ENCODE results near the gene ARMC3. TPM values are rescaled to one million over a fixed set of nuclear protein-coding genes. Genes with fewer than 3 reads are reported as not detected.

Gene ARMC3
- total RNA-seq, 1 experiment from 2014 or later, result not detected

- no peak for TF ChIP-seq CTCF (conservative IDR thresholded peaks at IDR 0.05; ENCODE audit: low read depth, low read length)
- TF ChIP-seq EZH2 (IDR thresholded peaks at IDR 0.05; ENCODE audit: borderline replicate concordance, low read depth, low read length, poor library complexity, severe bottlenecking), result no peak
- ChIA-PET CTCF (no interaction called here), POLR2A (ENCODE audit: low non-redundant PET) (no interaction called here)
- no peak overlapping the region for H3K4me3 ChIP-seq (ENCODE audit: low read depth, low read length, poor library complexity, severe bottlenecking)
- intact Hi-C loops (cut with micrococcal nuclease; ENCODE audit: unreplicated experiment), result no loop called here
- H3K27ac ChIP-seq (ENCODE audit: low read depth, low read length, poor library complexity, severe bottlenecking), result no peak overlapping the region
- no peak for DNase-seq (ENCODE audit: low spot score)
- no peaks in the 10 kb centered on the region for H3K9me3 ChIP-seq (ENCODE audit: low read depth, low read length, poor library complexity, severe bottlenecking)
- H3K4me1 ChIP-seq (ENCODE audit: insufficient read depth, low read length, poor library complexity, severe bottlenecking), result peaks cover 10% of the 10 kb centered on the region
- H3K36me3 ChIP-seq (ENCODE audit: insufficient read depth, low read length, poor library complexity, severe bottlenecking), result no peaks in the 10 kb centered on the region
- no TSS peak for BruUV-seq (replicated peaks)
- H3K27me3 ChIP-seq (replicated peaks; ENCODE audit: insufficient read depth, low read depth, low read length, poor library complexity), result no peaks in the 10 kb centered on the region
These were observed 6.9 kb downstream of the ARMC3 start for GRCh38 chr10:22934726-22935125.

GRCh38 chr10:22942437-22942836, 14.6 kb downstream of the ARMC3 start:
- ChIA-PET POLR2A (ENCODE audit: low non-redundant PET) (no interaction called here), CTCF (no interaction called here)
- Histone ChIP-seq H3K9me3 (ENCODE audit: low read depth, low read length, poor library complexity, severe bottlenecking) (no peaks in the 10 kb centered on the region), H3K27ac (ENCODE audit: low read depth, low read length, poor library complexity, severe bottlenecking) (no peak overlapping the region), H3K36me3 (ENCODE audit: insufficient read depth, low read length, poor library complexity, severe bottlenecking) (no peaks in the 10 kb centered on the region), H3K4me3 (ENCODE audit: low read depth, low read length, poor library complexity, severe bottlenecking) (no peak overlapping the region), H3K4me1 (ENCODE audit: insufficient read depth, low read length, poor library complexity, severe bottlenecking) (no peaks in the 10 kb centered on the region), H3K27me3 (replicated peaks; ENCODE audit: insufficient read depth, low read depth, low read length, poor library complexity) (no peaks in the 10 kb centered on the region)
- TF ChIP-seq EZH2 (IDR thresholded peaks at IDR 0.05; ENCODE audit: borderline replicate concordance, low read depth, low read length, poor library complexity, severe bottlenecking) (no peak), CTCF (conservative IDR thresholded peaks at IDR 0.05; ENCODE audit: low read depth, low read length) (no peak)
- BruUV-seq (replicated peaks), result no TSS peak
- intact Hi-C loops (cut with micrococcal nuclease; ENCODE audit: unreplicated experiment), result no loop called here
- DNase-seq (ENCODE audit: low spot score), result no peak

GRCh38 chr10:22945934-22946673, 18.3 kb downstream of the ARMC3 start:
- ChIA-PET CTCF (no interaction called here), POLR2A (ENCODE audit: low non-redundant PET) (no interaction called here)
- TF ChIP-seq EZH2 (IDR thresholded peaks at IDR 0.05; ENCODE audit: borderline replicate concordance, low read depth, low read length, poor library complexity, severe bottlenecking), result no peak
- TF ChIP-seq CTCF (conservative IDR thresholded peaks at IDR 0.05; ENCODE audit: low read depth, low read length), result no peak
- no peak for DNase-seq (ENCODE audit: low spot score)
- Histone ChIP-seq H3K27me3 (replicated peaks; ENCODE audit: insufficient read depth, low read depth, low read length, poor library complexity) (no peaks in the 10 kb centered on the region), H3K27ac (ENCODE audit: low read depth, low read length, poor library complexity, severe bottlenecking) (no peak overlapping the region), H3K4me1 (ENCODE audit: insufficient read depth, low read length, poor library complexity, severe bottlenecking) (no peaks in the 10 kb centered on the region), H3K36me3 (ENCODE audit: insufficient read depth, low read length, poor library complexity, severe bottlenecking) (no peaks in the 10 kb centered on the region), H3K4me3 (ENCODE audit: low read depth, low read length, poor library complexity, severe bottlenecking) (no peak overlapping the region), H3K9me3 (ENCODE audit: low read depth, low read length, poor library complexity, severe bottlenecking) (no peaks in the 10 kb centered on the region)
- intact Hi-C loops (cut with micrococcal nuclease; ENCODE audit: unreplicated experiment), result no loop called here
- no TSS peak for BruUV-seq (replicated peaks)

Measured in A673 (cell line).